H9 (cell line): ENCODE measurements around the gene ECEL1. TPM values are rescaled to one million over a fixed set of nuclear protein-coding genes. Genes with fewer than 3 reads are reported as not detected.

Experiments used
- DNase-seq: peaks from one replicate; pipeline ENCODE4 v3.0.0-alpha.2; 2017
- H2AFZ ChIP-seq: one replicate; pipeline ENCODE4 v1.6.1; 2013; ENCODE audit warnings: mild to moderate bottlenecking, low read length, control low read depth, moderate library complexity
- H2AK5ac ChIP-seq: 2 replicates; pipeline ENCODE4 v1.6.1; 2013; ENCODE audit warnings: low read length, control low read depth, mixed read lengths; ENCODE audit not compliant: insufficient read length
- H2BK120ac ChIP-seq: one replicate; pipeline ENCODE4 v1.6.1; 2013; ENCODE audit warnings: low read depth, mild to moderate bottlenecking, low read length, control low read depth, inconsistent platforms; ENCODE audit not compliant: poor library complexity, severe bottlenecking
- H2BK12ac ChIP-seq: 2 replicates; pipeline ENCODE4 v1.6.1; 2013; ENCODE audit warnings: low read length, control low read depth, mixed read lengths, low read depth; ENCODE audit not compliant: insufficient read length
- H2BK15ac ChIP-seq: 2 replicates; pipeline ENCODE4 v1.6.1; 2013; ENCODE audit warnings: low read depth, low read length, control low read depth
- H2BK20ac ChIP-seq: one replicate; pipeline ENCODE4 v1.6.1; 2013; ENCODE audit warnings: low read depth, mild to moderate bottlenecking, low read length, control low read depth, inconsistent platforms; ENCODE audit not compliant: poor library complexity, severe bottlenecking
- H2BK5ac ChIP-seq: 2 replicates; pipeline ENCODE4 v1.6.1; 2013; ENCODE audit warnings: low read length, control low read depth, mixed read lengths; ENCODE audit not compliant: insufficient read length
- H3K14ac ChIP-seq: 2 replicates; pipeline ENCODE4 v1.6.1; 2013; ENCODE audit warnings: low read length, control low read depth; ENCODE audit not compliant: insufficient read depth
- H3K18ac ChIP-seq: 2 replicates; pipeline ENCODE4 v1.6.1; 2013; ENCODE audit warnings: low read depth, mild to moderate bottlenecking, mixed read lengths, low read length, control low read depth; ENCODE audit not compliant: insufficient read length
- H3K23ac ChIP-seq: 2 replicates; pipeline ENCODE4 v1.6.1; 2013; ENCODE audit warnings: low read length, control low read depth, mixed read lengths, low read depth; ENCODE audit not compliant: insufficient read length
- H3K23me2 ChIP-seq: 2 replicates; pipeline ENCODE4 v1.6.1; 2013; ENCODE audit warnings: low read depth, mild to moderate bottlenecking, mixed read lengths, low read length, control low read depth; ENCODE audit not compliant: insufficient read length, poor library complexity, severe bottlenecking
- H3K27ac ChIP-seq: 2 replicates; pipeline ENCODE4 v1.5.1; 2013; ENCODE audit warnings: low read length, control low read depth, mixed read lengths, low read depth; ENCODE audit not compliant: insufficient read length
- H3K27me3 ChIP-seq: 2 replicates; pipeline ENCODE4 v1.6.1; 2013; ENCODE audit warnings: low read length, control low read depth, inconsistent platforms; ENCODE audit not compliant: insufficient read depth
- H3K4ac ChIP-seq: 2 replicates; pipeline ENCODE4 v1.6.1; 2013; ENCODE audit warnings: low read depth, mild to moderate bottlenecking, control low read depth, inconsistent platforms, low read length, moderate library complexity
- H3K4me1 ChIP-seq: 2 replicates; pipeline ENCODE4 v1.6.1; 2013; ENCODE audit warnings: low read length, control low read depth, inconsistent platforms; ENCODE audit not compliant: insufficient read depth
- H3K4me2 ChIP-seq: 2 replicates; pipeline ENCODE4 v1.6.1; 2013; ENCODE audit warnings: low read length, control low read depth, mixed read lengths; ENCODE audit not compliant: insufficient read length, insufficient read depth
- H3K56ac ChIP-seq: 2 replicates; pipeline ENCODE4 v1.6.1; 2013; ENCODE audit warnings: low read depth, mild to moderate bottlenecking, mixed read lengths, low read length, control low read depth; ENCODE audit not compliant: insufficient read length
- H3K79me1 ChIP-seq: 2 replicates; pipeline ENCODE4 v1.6.1; 2013; ENCODE audit warnings: low read depth, mild to moderate bottlenecking, moderate library complexity, low read length, control low read depth, inconsistent platforms; ENCODE audit not compliant: insufficient read depth, poor library complexity, severe bottlenecking
- H3K79me2 ChIP-seq: 2 replicates; pipeline ENCODE4 v1.6.1; 2013; ENCODE audit warnings: low read length, control low read depth, inconsistent platforms; ENCODE audit not compliant: insufficient read depth
- H3K9ac ChIP-seq: 2 replicates; pipeline ENCODE4 v1.6.1; 2013; ENCODE audit warnings: low read length, control low read depth, mixed read lengths; ENCODE audit not compliant: insufficient read length; ENCODE audit errors: extremely low read depth
- H3K9me3 ChIP-seq: one replicate; pipeline ENCODE4 v1.6.1; 2013; ENCODE audit warnings: low read depth, low read length, inconsistent platforms; ENCODE audit not compliant: control insufficient read depth
- H3T11ph ChIP-seq: one replicate; pipeline ENCODE4 v1.6.1; 2013; ENCODE audit warnings: mild to moderate bottlenecking, low read length, control low read depth, inconsistent platforms
- H4K20me1 ChIP-seq: one replicate; pipeline ENCODE4 v1.6.1; 2013; ENCODE audit not compliant: control insufficient read depth, insufficient read length, insufficient read depth
- H4K5ac ChIP-seq: 2 replicates; pipeline ENCODE4 v1.6.1; 2013; ENCODE audit warnings: low read depth, mild to moderate bottlenecking, mixed read lengths, low read length, control low read depth; ENCODE audit not compliant: insufficient read length
- H4K8ac ChIP-seq: replicated peaks from 2 replicates; pipeline ENCODE4 v1.6.1; 2013; ENCODE audit warnings: low read length, control low read depth, mixed read lengths, low read depth; ENCODE audit not compliant: insufficient read length
- H4K91ac ChIP-seq: 2 replicates; pipeline ENCODE4 v1.6.1; 2013; ENCODE audit warnings: low read depth, mild to moderate bottlenecking, moderate library complexity, mixed read lengths, low read length, control low read depth; ENCODE audit not compliant: insufficient read length
- H3K27ac Mint-ChIP-seq, 3 experiments: 2 replicates in 2 of 3; 3 replicates in 1 of 3; pipeline ENCODE4 v1.8.0; 2020 to 2021; ENCODE audit warnings: mixed read lengths in 3 of 3, mild to moderate bottlenecking in 1 of 3, moderate library complexity in 1 of 3
- H3K27me3 Mint-ChIP-seq: 2 replicates; pipeline ENCODE4 v1.8.0; 2021; ENCODE audit warnings: low read depth, mild to moderate bottlenecking, moderate library complexity, mixed read lengths
- H3K36me3 Mint-ChIP-seq, 3 experiments: 2 replicates in 2 of 3; 3 replicates in 1 of 3; pipeline ENCODE4 v1.8.0; 2020 to 2021; ENCODE audit warnings: low read depth in 3 of 3, mixed read lengths in 3 of 3; ENCODE audit not compliant: insufficient read depth in 1 of 3
- H3K4me1 Mint-ChIP-seq, 2 experiments: 2 replicates each; pipeline ENCODE4 v1.8.0; 2020; ENCODE audit warnings: mixed read lengths in 2 of 2
- H3K4me3 Mint-ChIP-seq, 2 experiments: 2 replicates in 1 of 2; 3 replicates in 1 of 2; pipeline ENCODE4 v1.8.0; 2020 to 2021; ENCODE audit warnings: mild to moderate bottlenecking in 2 of 2, mixed read lengths in 2 of 2, moderate library complexity in 1 of 2
- H3K9me3 Mint-ChIP-seq, 2 experiments: 2 replicates in 1 of 2; 3 replicates in 1 of 2; pipeline ENCODE4 v1.8.0; 2020; ENCODE audit warnings: mild to moderate bottlenecking in 2 of 2, mixed read lengths in 2 of 2, moderate library complexity in 1 of 2
- WGBS: extraction: QIAGEN DNeasy Blood & Tissue Kit; methylation state at CpG from one replicate; pipeline ENCODE4 v1.1.7; 2013; ENCODE audit warnings: missing lambda C conversion rate, low lambda C conversion rate, mixed read lengths; ENCODE audit not compliant: insufficient read length; ENCODE audit errors: extremely low coverage; 5-methylcytosine and 5-hydroxymethylcytosine counted together
- total RNA-seq: library from RNA; stranded (reverse); gene quantifications from 2 replicates; pipeline ENCODE4 v1.2.1, GENCODE V29; 2021
- TF ChIP-seq, protein P1 (sequence below): fragments of 200-600 bp; sonication (generic); conservative IDR thresholded peaks from 3 replicates; pipeline ENCODE4 v1.8.0; 2021; ENCODE audit warnings: antibody characterized with exemption, mild to moderate bottlenecking

ECEL1 gene
- total RNA-seq, 1 experiment from 2014 or later: 8.4 TPM

DNA sequence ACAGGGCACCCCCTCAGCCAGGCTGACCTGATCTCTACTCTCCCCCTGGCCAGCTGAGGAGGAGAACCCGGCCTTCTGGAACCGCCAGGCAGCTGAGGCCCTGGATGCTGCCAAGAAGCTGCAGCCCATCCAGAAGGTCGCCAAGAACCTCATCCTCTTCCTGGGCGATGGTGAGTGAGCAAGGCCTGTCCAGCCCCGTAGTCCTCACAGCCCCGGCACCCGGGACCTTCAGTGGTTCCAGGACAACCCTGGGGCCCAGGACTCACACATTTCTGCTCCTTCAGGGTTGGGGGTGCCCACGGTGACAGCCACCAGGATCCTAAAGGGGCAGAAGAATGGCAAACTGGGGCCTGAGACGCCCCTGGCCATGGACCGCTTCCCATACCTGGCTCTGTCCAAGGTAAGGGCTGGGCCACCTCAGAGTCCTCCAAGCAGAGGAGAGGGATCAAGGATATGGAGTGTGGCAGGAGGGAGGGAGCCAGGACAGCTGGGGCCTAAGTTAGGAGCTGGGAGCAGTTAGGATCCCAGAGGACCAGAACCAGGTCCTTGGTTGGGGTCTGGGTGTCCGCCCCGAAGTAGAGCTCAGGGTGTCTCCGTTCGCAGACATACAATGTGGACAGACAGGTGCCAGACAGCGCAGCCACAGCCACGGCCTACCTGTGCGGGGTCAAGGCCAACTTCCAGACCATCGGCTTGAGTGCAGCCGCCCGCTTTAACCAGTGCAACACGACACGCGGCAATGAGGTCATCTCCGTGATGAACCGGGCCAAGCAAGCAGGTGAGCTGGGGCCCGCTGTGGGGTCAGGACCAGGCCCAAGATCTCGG is 31.1 kb downstream of the ECEL1 start:
- peak; percentile 24 for DNase-seq

More for the DNA sequence above, 31.1 kb downstream of the ECEL1 start:
- no peaks in the 10 kb centered on the region for H3K79me1 ChIP-seq
- H3K4ac ChIP-seq: no peak overlapping the region
- H2BK15ac ChIP-seq: no peak overlapping the region
- no peak overlapping the region for H2AK5ac ChIP-seq
- no peak overlapping the region for H3K9ac ChIP-seq
- TF ChIP-seq, protein P1, sequence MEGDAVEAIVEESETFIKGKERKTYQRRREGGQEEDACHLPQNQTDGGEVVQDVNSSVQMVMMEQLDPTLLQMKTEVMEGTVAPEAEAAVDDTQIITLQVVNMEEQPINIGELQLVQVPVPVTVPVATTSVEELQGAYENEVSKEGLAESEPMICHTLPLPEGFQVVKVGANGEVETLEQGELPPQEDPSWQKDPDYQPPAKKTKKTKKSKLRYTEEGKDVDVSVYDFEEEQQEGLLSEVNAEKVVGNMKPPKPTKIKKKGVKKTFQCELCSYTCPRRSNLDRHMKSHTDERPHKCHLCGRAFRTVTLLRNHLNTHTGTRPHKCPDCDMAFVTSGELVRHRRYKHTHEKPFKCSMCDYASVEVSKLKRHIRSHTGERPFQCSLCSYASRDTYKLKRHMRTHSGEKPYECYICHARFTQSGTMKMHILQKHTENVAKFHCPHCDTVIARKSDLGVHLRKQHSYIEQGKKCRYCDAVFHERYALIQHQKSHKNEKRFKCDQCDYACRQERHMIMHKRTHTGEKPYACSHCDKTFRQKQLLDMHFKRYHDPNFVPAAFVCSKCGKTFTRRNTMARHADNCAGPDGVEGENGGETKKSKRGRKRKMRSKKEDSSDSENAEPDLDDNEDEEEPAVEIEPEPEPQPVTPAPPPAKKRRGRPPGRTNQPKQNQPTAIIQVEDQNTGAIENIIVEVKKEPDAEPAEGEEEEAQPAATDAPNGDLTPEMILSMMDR: no peak
- no peaks in the 10 kb centered on the region for H3K9me3 ChIP-seq
- H3K27me3 ChIP-seq: no peaks in the 10 kb centered on the region
- H3K4me1 ChIP-seq: no peaks in the 10 kb centered on the region
- no peak overlapping the region for H4K91ac ChIP-seq
- no peak overlapping the region for H2BK20ac ChIP-seq
- Mint-ChIP-seq H3K36me3 (no peaks in the 10 kb centered on the region), H3K27ac (no peak overlapping the region), H3K4me3 (no peak overlapping the region), H3K9me3 (no peaks in the 10 kb centered on the region), H3K4me1 (no peaks in the 10 kb centered on the region), H3K27me3 (peaks cover 12% of the 10 kb centered on the region)
- no peak overlapping the region for H3K14ac ChIP-seq
- H3K23me2 ChIP-seq: no peaks in the 10 kb centered on the region
- H3T11ph ChIP-seq: no peak overlapping the region
- H3K23ac ChIP-seq: no peak overlapping the region
- H2BK5ac ChIP-seq: no peak overlapping the region
- no peak overlapping the region for H2BK120ac ChIP-seq
- no peak overlapping the region for H3K18ac ChIP-seq
- no peak overlapping the region for H3K56ac ChIP-seq
- no peak overlapping the region for H4K8ac ChIP-seq
- no peak overlapping the region for H3K27ac ChIP-seq
- H4K20me1 ChIP-seq: no peaks in the 10 kb centered on the region
- no peaks in the 10 kb centered on the region for H3K79me2 ChIP-seq
- no peak overlapping the region for H2AFZ ChIP-seq
- no CpG with 5 or more reads among the region's 27 CpGs for WGBS
- no peak overlapping the region for H3K4me2 ChIP-seq
- H4K5ac ChIP-seq: no peak overlapping the region
- H2BK12ac ChIP-seq: no peak overlapping the region
